Measurements from ENCODE around the gene PARN. TPM values are rescaled to one million over a fixed set of nuclear protein-coding genes. Genes with fewer than 3 reads are reported as not detected.

Gene PARN
- total and polyA plus RNA-seq, 2 of the 8 experiments (the other 6 are each of a cell fraction or from before 2014, with no cell fraction given): 24.5 to 44.6 TPM

GRCh38 chr16:14510581-14510938 lies 119.5 kb downstream of the PARN start:
- H3K4ac ChIP-seq (replicated peaks; ENCODE audit: insufficient read length, low read depth, low read length): no peak overlapping the region
- no peak overlapping the region for H2BK5ac ChIP-seq (ENCODE audit: low read depth, low read length)
- H3K79me1 ChIP-seq (ENCODE audit: low read depth, low read length): peaks cover 4% of the 10 kb centered on the region
- H3K79me2 ChIP-seq (ENCODE audit: control insufficient read depth in 1 of 2, insufficient read depth in 2 of 2, low read length in 2 of 2): no peaks in the 10 kb centered on the region
- H3K9ac ChIP-seq (replicated peaks in 1 of 4; ENCODE audit: extremely low read depth in 1 of 4, low read depth in 3 of 4, low read length in 3 of 4): no peak overlapping the region
- no peak overlapping the region for H3K4me3 ChIP-seq (ENCODE audit: extremely low read depth in 1 of 4, insufficient read depth in 2 of 4, low read depth in 3 of 4, low read length in 4 of 4)
- no peak overlapping the region for H4K5ac ChIP-seq (ENCODE audit: insufficient read length, low read depth, low read length)
- FAIRE-seq (no peak), DNase-seq (ENCODE audit: low read depth in 1 of 2, low spot score in 2 of 2) (no peak)
- H3K27ac ChIP-seq (ENCODE audit: low read depth, low read length): no peak overlapping the region
- POLR2A ChIA-PET (ENCODE audit: partially characterized antibody): no interaction called here
- H2BK15ac ChIP-seq (ENCODE audit: low read length): no peak overlapping the region
- H3K4me2 ChIP-seq (ENCODE audit: insufficient read depth in 1 of 2, low read depth in 2 of 2, low read length in 2 of 2): no peak overlapping the region; a peak in 1 of 4 replicates
- no peak overlapping the region for H2AFZ ChIP-seq (ENCODE audit: low read length)
- no peak overlapping the region for H2BK20ac ChIP-seq (ENCODE audit: low read length)
- H2AK5ac ChIP-seq (ENCODE audit: low read depth, low read length): no peak overlapping the region
- H4K8ac ChIP-seq (ENCODE audit: extremely low read depth, insufficient read depth, low read length): no peak overlapping the region
- H3K36me3 ChIP-seq (ENCODE audit: control insufficient read depth in 2 of 4, insufficient read depth in 4 of 4, low read length in 3 of 4): no peaks in the 10 kb centered on the region
- H3K4me1 ChIP-seq (replicated peaks in 1 of 4; ENCODE audit: control insufficient read depth in 3 of 4, insufficient read depth in 4 of 4, low read length in 3 of 4): peaks cover 0 to 8% (median 6%) of the 10 kb centered on the region in 4 experiments; a peak in 5 of 7 replicates
- WGBS, 2 experiments (ENCODE audit: extremely low coverage in 1 of 2, insufficient coverage in 1 of 2, insufficient read length in 1 of 2, insufficient replicate concordance in 2 of 2, low coverage in 1 of 2, low lambda C conversion rate in 2 of 2, missing lambda C conversion rate in 1 of 2): 88% methylated on average over 2 of the region's 2 CpGs; no CpG with 5 or more reads in 1 of the 2 experiments
- TF ChIP-seq BACH1 (IDR thresholded peaks at IDR 0.05; ENCODE audit: low read length) (no peak), KDM5A (IDR thresholded peaks at IDR 0.05; ENCODE audit: low read length) (no peak), ASH2L (IDR thresholded peaks at IDR 0.05; ENCODE audit: low read length) (no peak), CREB1 (IDR thresholded peaks at IDR 0.05) (no peak)
- H4K20me1 ChIP-seq (replicated peaks in 1 of 2; ENCODE audit: control insufficient read depth in 1 of 2, insufficient read depth in 2 of 2, low read length in 2 of 2): no peaks in the 10 kb centered on the region
- no peak overlapping the region for H2BK12ac ChIP-seq (ENCODE audit: low read depth, low read length)
- H3K27me3 ChIP-seq (replicated peaks in 1 of 4; ENCODE audit: control insufficient read depth in 3 of 4, extremely low read depth in 1 of 4, insufficient read depth in 3 of 4, low read length in 3 of 4): no peaks in the 10 kb centered on the region
- H3K18ac ChIP-seq (ENCODE audit: extremely low read depth, low read length): no peak overlapping the region
- H3K9me3 ChIP-seq (ENCODE audit: insufficient read depth in 2 of 2, low read depth in 1 of 2, low read length in 1 of 2): no peaks in the 10 kb centered on the region
- no peak overlapping the region for H4K91ac ChIP-seq (replicated peaks; ENCODE audit: insufficient read length, low read length)
- H3K14ac ChIP-seq (ENCODE audit: insufficient read length): no peak overlapping the region
- H3K23ac ChIP-seq (ENCODE audit: insufficient read length): no peak overlapping the region
- H3K56ac ChIP-seq (replicated peaks; ENCODE audit: insufficient read length, low read depth, low read length): no peak overlapping the region
- H3K23me2 ChIP-seq (ENCODE audit: low read depth, low read length): no peaks in the 10 kb centered on the region
- no peak overlapping the region for H2BK120ac ChIP-seq (replicated peaks; ENCODE audit: low read depth, low read length)
- CTCF ChIA-PET (ENCODE audit: partially characterized antibody): interaction anchor here (2.6 kb wide), 1 partner anchor 14 kb away, joined by 6 read pairs; no protein-coding TSS in a partner anchor
